Mesenchymal stem cell (in vitro differentiated cells and primary cell): ENCODE measurements around the gene SETD1B.

ENCODE experiments used
- DNase-seq: peaks from one replicate; pipeline ENCODE4 v3.0.0-alpha.2; 2013
- H2AFZ ChIP-seq: one replicate; pipeline ENCODE4 v1.6.1; 2013; ENCODE audit warnings: low read depth, mild to moderate bottlenecking, control low read depth, inconsistent platforms, low read length, moderate library complexity
- H2AK5ac ChIP-seq: 2 replicates; pipeline ENCODE4 v1.6.1; 2013; ENCODE audit warnings: low read length, moderate library complexity, mild to moderate bottlenecking, inconsistent platforms; ENCODE audit not compliant: severe bottlenecking
- H2BK120ac ChIP-seq: one replicate; pipeline ENCODE4 v1.6.1; 2013; ENCODE audit warnings: low read depth, mild to moderate bottlenecking, inconsistent platforms, low read length, moderate library complexity
- H2BK12ac ChIP-seq, 2 experiments: one replicate each; pipeline ENCODE4 v1.6.1; 2013; ENCODE audit warnings: inconsistent platforms in 2 of 2, low read length in 2 of 2, mild to moderate bottlenecking in 2 of 2, moderate library complexity in 2 of 2, control low read depth in 1 of 2
- H2BK15ac ChIP-seq: one replicate; pipeline ENCODE4 v1.6.1; 2013; ENCODE audit warnings: mild to moderate bottlenecking, low read depth, inconsistent platforms; ENCODE audit not compliant: poor library complexity, severe bottlenecking
- H2BK5ac ChIP-seq: 2 replicates; pipeline ENCODE4 v1.6.1; 2013; ENCODE audit warnings: low read depth, mild to moderate bottlenecking, low read length, control low read depth, inconsistent platforms; ENCODE audit not compliant: poor library complexity, severe bottlenecking
- H3K14ac ChIP-seq, 2 experiments: one replicate each; pipeline ENCODE4 v1.6.1; 2013; ENCODE audit warnings: inconsistent platforms in 2 of 2, low read length in 2 of 2, control low read depth in 1 of 2, mild to moderate bottlenecking in 1 of 2, moderate library complexity in 1 of 2
- H3K18ac ChIP-seq, 2 experiments: one replicate each; pipeline ENCODE4 v1.6.1; 2013; ENCODE audit warnings: inconsistent platforms in 2 of 2, low read length in 2 of 2, control low read depth in 1 of 2, low read depth in 1 of 2, mild to moderate bottlenecking in 1 of 2
- H3K23ac ChIP-seq, 2 experiments: one replicate each; pipeline ENCODE4 v1.6.1; 2013; ENCODE audit warnings: inconsistent platforms in 2 of 2, low read length in 2 of 2, mild to moderate bottlenecking in 2 of 2, moderate library complexity in 2 of 2, control low read depth in 1 of 2
- H3K27ac ChIP-seq: 2 replicates; pipeline ENCODE4 v1.5.1; 2013; ENCODE audit warnings: mild to moderate bottlenecking, moderate library complexity, low read length, control low read depth, inconsistent platforms; ENCODE audit not compliant: poor library complexity, severe bottlenecking
- H3K27me3 ChIP-seq, 2 experiments: 2 replicates each; pipeline versions ENCODE4 v1.6.1 to v1.7.0; 2013; ENCODE audit warnings: low read length in 2 of 2, mild to moderate bottlenecking in 2 of 2, moderate library complexity in 2 of 2, control low read depth in 1 of 2, inconsistent platforms in 1 of 2; ENCODE audit not compliant: control insufficient read depth in 1 of 2, insufficient read depth in 1 of 2
- H3K36me3 ChIP-seq, 2 experiments: 2 replicates each; pipeline versions ENCODE4 v1.6.1 to v1.7.0; 2013; ENCODE audit warnings: low read length in 2 of 2, control low read depth in 1 of 2, inconsistent platforms in 1 of 2, low read depth in 1 of 2, mild to moderate bottlenecking in 1 of 2; ENCODE audit not compliant: insufficient read depth in 2 of 2, control insufficient read depth in 1 of 2
- H3K4ac ChIP-seq, 2 experiments: one replicate each; pipeline ENCODE4 v1.6.1; 2013; ENCODE audit warnings: inconsistent platforms in 2 of 2, low read length in 2 of 2, mild to moderate bottlenecking in 2 of 2, moderate library complexity in 2 of 2, control low read depth in 1 of 2, low read depth in 1 of 2
- H3K4me1 ChIP-seq: 2 replicates; pipeline ENCODE4 v1.6.1; 2013; ENCODE audit warnings: low read depth, low read length, control low read depth; ENCODE audit not compliant: control insufficient read depth, insufficient read depth
- H3K4me2 ChIP-seq: 2 replicates; pipeline ENCODE4 v1.6.1; 2013; ENCODE audit warnings: low read length, mild to moderate bottlenecking, inconsistent platforms; ENCODE audit not compliant: poor library complexity, severe bottlenecking
- H3K4me3 ChIP-seq, 2 experiments: 2 replicates each; pipeline versions ENCODE4 v1.5.1 to v1.7.0; 2013; ENCODE audit warnings: low read length in 2 of 2, mild to moderate bottlenecking in 2 of 2, control low read depth in 1 of 2, low read depth in 1 of 2; ENCODE audit not compliant: insufficient read depth in 1 of 2
- H3K79me1 ChIP-seq: replicated peaks from 2 replicates; pipeline ENCODE4 v1.6.1; 2013; ENCODE audit warnings: mild to moderate bottlenecking, control low read depth, low read length, inconsistent platforms; ENCODE audit not compliant: poor library complexity, severe bottlenecking
- H3K9ac ChIP-seq: 2 replicates; pipeline ENCODE4 v1.7.0; 2013; ENCODE audit warnings: mild to moderate bottlenecking, low read length, moderate library complexity
- H3K9me3 ChIP-seq: 2 replicates; pipeline ENCODE4 v1.7.0; 2013; ENCODE audit warnings: mild to moderate bottlenecking, low read length; ENCODE audit not compliant: control insufficient read depth
- H4K8ac ChIP-seq: one replicate; pipeline ENCODE4 v1.6.1; 2013; ENCODE audit warnings: inconsistent platforms, mild to moderate bottlenecking, low read length, moderate library complexity
- H4K91ac ChIP-seq: one replicate; pipeline ENCODE4 v1.6.1; 2013; ENCODE audit warnings: mild to moderate bottlenecking, low read length, inconsistent platforms
- WGBS: methylation state at CpG from one replicate; pipeline ENCODE4 v1.1.7; 2013; ENCODE audit warnings: mixed read lengths; 5-methylcytosine and 5-hydroxymethylcytosine counted together

SETD1B gene

DNA sequence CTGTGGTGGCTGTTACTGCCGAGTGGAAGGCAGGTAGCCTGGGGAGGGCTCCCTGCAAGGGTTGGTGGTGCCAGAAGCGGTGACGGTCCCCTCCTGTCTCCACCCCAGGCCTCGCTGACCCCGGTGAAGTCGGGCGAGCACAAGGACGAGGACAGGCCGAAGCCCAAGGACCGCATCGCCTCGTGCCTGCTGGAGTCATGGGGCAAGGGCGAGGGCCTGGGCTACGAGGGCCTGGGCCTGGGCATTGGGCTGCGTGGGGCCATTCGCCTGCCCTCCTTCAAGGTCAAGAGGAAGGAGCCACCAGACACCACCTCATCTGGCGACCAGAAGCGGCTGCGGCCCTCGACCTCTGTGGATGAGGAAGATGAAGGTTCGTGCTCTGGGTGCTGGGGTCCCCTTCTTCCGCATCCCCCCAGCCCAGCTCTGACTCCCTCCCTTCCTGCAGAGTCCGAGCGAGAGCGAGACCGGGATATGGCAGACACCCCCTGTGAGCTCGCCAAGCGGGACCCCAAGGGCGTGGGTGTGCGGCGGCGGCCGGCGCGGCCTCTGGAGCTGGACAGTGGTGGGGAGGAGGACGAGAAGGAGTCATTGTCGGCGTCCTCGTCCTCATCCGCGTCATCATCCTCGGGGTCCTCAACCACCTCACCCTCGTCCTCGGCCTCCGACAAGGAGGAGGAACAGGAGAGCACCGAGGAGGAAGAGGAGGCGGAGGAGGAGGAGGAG is 13.3 kb downstream of the SETD1B start:
- Histone ChIP-seq H2BK5ac (no peak overlapping the region), H3K4me3 (no peak overlapping the region), H3K27ac (no peak overlapping the region), H3K9ac (no peak overlapping the region), H3K4me2 (no peak overlapping the region), H3K14ac (no peak overlapping the region), H2BK15ac (no peak overlapping the region), H2BK12ac (no peak overlapping the region), H4K91ac (no peak overlapping the region), H3K4ac (no peak overlapping the region), H2AFZ (no peak overlapping the region), H3K36me3 (peaks cover 68 to 80% of the 10 kb centered on the region in 2 experiments), H3K18ac (no peak overlapping the region), H2BK120ac (no peak overlapping the region), H3K27me3 (no peaks in the 10 kb centered on the region), H2AK5ac (no peak overlapping the region), H4K8ac (no peak overlapping the region), H3K79me1 (peaks cover 33% of the 10 kb centered on the region), H3K9me3 (no peaks in the 10 kb centered on the region), H3K4me1 (peaks cover 8% of the 10 kb centered on the region), H3K23ac (no peak overlapping the region)
- DNase-seq = no peak
- WGBS = 97% methylated on average over 27 of the region's 47 CpGs

DNA sequence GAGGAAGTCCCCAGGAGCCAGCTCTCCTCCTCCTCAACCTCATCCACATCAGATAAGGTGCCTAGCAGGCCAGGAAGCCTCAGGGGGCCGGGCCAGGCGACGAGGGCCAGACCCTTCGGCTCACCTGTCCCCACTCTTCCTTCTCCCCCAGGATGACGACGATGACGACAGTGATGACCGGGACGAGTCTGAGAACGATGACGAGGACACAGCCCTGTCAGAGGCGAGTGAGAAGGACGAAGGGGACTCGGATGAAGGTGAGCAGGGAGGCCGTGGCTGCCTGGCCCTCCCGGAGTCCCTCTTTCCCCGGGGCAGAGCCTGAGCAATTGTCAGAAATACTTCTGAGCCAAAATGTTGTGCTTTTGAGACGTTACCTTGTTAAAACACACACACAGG is 13.8 kb downstream of the SETD1B start:
- H3K27me3 ChIP-seq = no peaks in the 10 kb centered on the region
- no peak overlapping the region for H2AK5ac ChIP-seq
- 95% methylated on average over 18 of the region's 18 CpGs for WGBS
- H2AFZ ChIP-seq = no peak overlapping the region
- H3K4me3 ChIP-seq = no peak overlapping the region
- no peak overlapping the region for H3K18ac ChIP-seq
- no peak overlapping the region for H3K9ac ChIP-seq
- no peak for DNase-seq
- H3K79me1 ChIP-seq = peaks cover 37% of the 10 kb centered on the region
- no peaks in the 10 kb centered on the region for H3K9me3 ChIP-seq
- peaks cover 7% of the 10 kb centered on the region for H3K4me1 ChIP-seq
- no peak overlapping the region for H3K4ac ChIP-seq
- H2BK5ac ChIP-seq = no peak overlapping the region
- no peak overlapping the region for H2BK120ac ChIP-seq
- no peak overlapping the region for H3K14ac ChIP-seq
- H2BK12ac ChIP-seq = no peak overlapping the region
- H3K27ac ChIP-seq = no peak overlapping the region
- H2BK15ac ChIP-seq = no peak overlapping the region
- no peak overlapping the region for H4K91ac ChIP-seq
- no peak overlapping the region for H3K4me2 ChIP-seq
- no peak overlapping the region for H4K8ac ChIP-seq
- H3K23ac ChIP-seq = no peak overlapping the region
- peaks cover 74 to 84% of the 10 kb centered on the region in 2 experiments for H3K36me3 ChIP-seq

DNA sequence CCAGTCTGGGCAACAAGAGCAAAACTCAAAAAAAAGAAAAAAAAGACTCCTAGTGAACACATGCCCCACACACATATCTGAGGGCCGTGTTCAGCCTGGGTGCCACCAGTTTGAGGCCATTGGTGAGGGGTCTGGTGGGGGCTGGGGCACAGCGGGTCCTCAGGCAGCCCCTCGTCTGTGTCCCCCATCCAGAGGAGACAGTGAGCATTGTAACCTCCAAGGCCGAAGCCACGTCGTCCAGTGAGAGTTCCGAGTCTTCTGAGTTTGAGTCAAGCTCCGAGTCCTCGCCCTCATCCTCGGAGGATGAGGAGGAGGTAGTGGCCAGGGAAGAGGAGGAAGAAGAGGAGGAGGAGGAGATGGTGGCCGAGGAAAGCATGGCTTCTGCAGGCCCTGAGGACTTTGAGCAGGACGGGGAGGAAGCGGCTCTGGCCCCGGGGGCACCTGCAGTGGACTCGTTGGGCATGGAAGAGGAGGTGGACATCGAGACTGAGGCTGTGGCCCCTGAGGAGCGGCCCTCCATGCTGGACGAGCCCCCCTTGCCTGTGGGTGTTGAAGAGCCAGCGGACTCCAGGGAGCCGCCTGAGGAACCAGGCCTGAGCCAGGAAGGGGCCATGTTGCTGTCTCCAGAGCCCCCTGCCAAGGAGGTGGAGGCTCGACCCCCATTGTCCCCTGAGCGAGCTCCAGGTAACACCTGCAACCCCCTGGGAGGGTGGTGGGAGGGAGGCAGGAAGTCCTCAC is 15.6 kb downstream of the SETD1B start:
- H2BK15ac ChIP-seq = no peak overlapping the region
- no peak overlapping the region for H3K23ac ChIP-seq
- H3K27me3 ChIP-seq = no peaks in the 10 kb centered on the region
- no peak overlapping the region for H3K27ac ChIP-seq
- H3K4ac ChIP-seq = no peak overlapping the region
- WGBS = 96% methylated on average over 22 of the region's 22 CpGs
- H3K36me3 ChIP-seq = peaks cover 82 to 87% of the 10 kb centered on the region in 2 experiments
- no peak overlapping the region for H2BK12ac ChIP-seq
- no peak overlapping the region for H2BK120ac ChIP-seq
- H3K14ac ChIP-seq = no peak overlapping the region
- H3K4me2 ChIP-seq = no peak overlapping the region
- no peak overlapping the region for H3K9ac ChIP-seq
- no peak overlapping the region for H3K18ac ChIP-seq
- H3K4me3 ChIP-seq = no peak overlapping the region
- H4K91ac ChIP-seq = no peak overlapping the region
- no peaks in the 10 kb centered on the region for H3K4me1 ChIP-seq
- H2AFZ ChIP-seq = no peak overlapping the region
- no peak overlapping the region for H2BK5ac ChIP-seq
- H3K79me1 ChIP-seq = peaks cover 47% of the 10 kb centered on the region
- no peak overlapping the region for H2AK5ac ChIP-seq
- H3K9me3 ChIP-seq = no peaks in the 10 kb centered on the region
- DNase-seq = no peak
- no peak overlapping the region for H4K8ac ChIP-seq

DNA sequence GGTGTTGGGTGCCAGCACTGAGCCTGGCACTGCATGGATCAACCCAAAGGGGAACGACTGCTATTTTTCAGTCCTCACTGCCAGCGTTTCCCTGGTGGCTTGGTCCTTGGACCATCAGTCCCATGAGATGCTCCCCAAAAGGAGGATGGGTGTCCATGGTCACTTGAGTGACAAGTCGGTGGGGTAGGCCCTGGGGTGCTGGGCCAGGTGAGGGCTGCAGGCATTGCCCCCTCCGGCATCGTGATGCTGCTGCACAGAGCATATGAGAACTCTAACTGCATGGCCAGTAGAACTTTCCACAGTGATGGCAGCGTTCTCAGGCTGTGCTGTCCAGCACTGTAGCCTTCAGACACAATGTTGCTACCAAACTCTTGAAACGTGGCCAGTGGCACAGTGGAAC is 16.2 kb downstream of the SETD1B start:
- Histone ChIP-seq H3K79me1 (peaks cover 45% of the 10 kb centered on the region), H2AK5ac (no peak overlapping the region), H2BK5ac (no peak overlapping the region), H3K4me2 (no peak overlapping the region), H2BK12ac (no peak overlapping the region), H3K14ac (no peak overlapping the region), H4K91ac (peak overlapping the region; percentile 11), H3K27me3 (no peaks in the 10 kb centered on the region), H2BK15ac (no peak overlapping the region), H3K18ac (no peak overlapping the region), H3K9me3 (no peaks in the 10 kb centered on the region), H4K8ac (peak overlapping the region; percentile 51), H2BK120ac (no peak overlapping the region), H3K36me3 (peaks cover 82 to 85% of the 10 kb centered on the region in 2 experiments), H3K4me1 (no peaks in the 10 kb centered on the region), H3K23ac (no peak overlapping the region), H2AFZ (no peak overlapping the region), H3K4me3 (no peak overlapping the region), H3K4ac (no peak overlapping the region), H3K27ac (no peak overlapping the region), H3K9ac (no peak overlapping the region)
- DNase-seq = no peak
- WGBS = 93% methylated on average over 6 of the region's 7 CpGs
